ENCODE results near the gene ITGB1. TPM values are rescaled to one million over a fixed set of nuclear protein-coding genes. Genes with fewer than 3 reads are reported as not detected.
A peak's percentile ranks its signal among the peaks of the same experiment; 100 is the strongest.

ITGB1 gene
- total and polyA plus RNA-seq, 9 of the 15 experiments (the other 6 are each of a cell fraction or from before 2014, with no cell fraction given): 40.2 to 194 (median 155) TPM

DNA sequence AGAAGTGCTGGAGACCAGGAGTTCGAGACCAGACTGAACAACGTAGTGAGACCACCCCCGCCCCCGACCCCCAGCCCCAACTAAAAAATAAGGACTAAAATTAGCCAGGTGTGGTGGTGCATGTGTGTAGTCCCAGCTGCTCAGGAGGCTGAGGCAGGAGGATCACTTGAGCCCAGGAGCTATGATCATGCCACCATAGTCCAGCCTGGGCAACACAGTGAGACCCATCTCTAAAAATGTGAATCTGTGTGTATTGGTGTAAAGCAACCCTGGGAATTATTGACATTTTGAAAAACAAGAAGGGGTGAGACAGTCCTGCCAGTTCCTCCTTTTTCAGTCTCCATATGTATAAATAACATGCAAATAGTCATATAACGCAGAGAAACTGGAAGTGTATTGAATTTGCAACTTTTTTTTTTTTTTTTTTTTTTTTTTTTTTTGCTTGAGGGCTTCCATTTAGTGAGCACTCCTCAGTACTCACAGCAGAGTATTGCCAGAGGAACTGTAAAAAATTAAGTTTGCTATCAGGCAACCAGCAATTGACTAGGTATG lies 3.4 kb upstream of the ITGB1 start:
- BruUV-seq (replicated peaks): no TSS peak
- intact Hi-C loops (cut with micrococcal nuclease) (loop anchor here (2.0 kb wide), 1 partner anchor 43 kb away; no protein-coding TSS in a partner anchor), in situ Hi-C loops (cut with MboI) (no loop called here)
- no peak overlapping the region for H3K4me3 ChIP-seq
- peaks cover 38% of the 10 kb centered on the region for H3K79me2 ChIP-seq (ENCODE audit: control insufficient read depth, insufficient read depth, low read length)
- ChIA-PET POLR2A (interaction anchor here (0.8 to 1.0 kb wide), 4 partner anchors 10 to 83 kb away, joined by 3 to 6 read pairs (median 4); no protein-coding TSS in a partner anchor), CTCF (ENCODE audit: low intra/inter-chr PET ratio) (no interaction called here)
- peaks cover 10 to 33% of the 10 kb centered on the region in 2 experiments for H3K4me1 ChIP-seq (replicated peaks in 1 of 2; ENCODE audit: control insufficient read depth in 2 of 2, insufficient read depth in 2 of 2, low read length in 2 of 2)
- no peak for ATAC-seq
- H3K27me3 ChIP-seq (ENCODE audit: control insufficient read depth in 2 of 2, insufficient read depth in 2 of 2, low read length in 2 of 2): no peaks in the 10 kb centered on the region
- H2AFZ ChIP-seq (ENCODE audit: low read depth, low read length): peak overlapping the region; percentile 82
- peak overlapping the region; percentile 81 for H3K27ac ChIP-seq (ENCODE audit: extremely low read depth, low read depth, low read length)
- H3K9ac ChIP-seq (ENCODE audit: insufficient read depth in 1 of 2, low read depth in 2 of 2, low read length in 2 of 2): peak overlapping the region in 1 of 2 experiments; percentile 49; a peak in 2 of 4 replicates
- H3K36me3 ChIP-seq (ENCODE audit: control insufficient read depth, insufficient read depth, low read length): no peaks in the 10 kb centered on the region
- H3K9me1 ChIP-seq (ENCODE audit: control insufficient read depth, insufficient read depth, low read length): no peaks in the 10 kb centered on the region
- FAIRE-seq: no peak
- no peaks in the 10 kb centered on the region for H3K9me3 ChIP-seq (replicated peaks; ENCODE audit: control insufficient read depth, insufficient read depth, low read depth, low read length)
- DNase-seq (ENCODE audit: extremely low read depth in 1 of 4, low spot score in 3 of 4): no peak
- no peaks in the 10 kb centered on the region for H4K20me1 ChIP-seq (replicated peaks; ENCODE audit: control insufficient read depth, insufficient read depth, low read length)
- peak overlapping the region; percentile 62 for H3K4me2 ChIP-seq (ENCODE audit: insufficient read depth, low read length)
- 78% methylated on average over 5 of the region's 5 CpGs for WGBS (ENCODE audit: insufficient coverage, low coverage, missing lambda C conversion rate)
- TF ChIP-seq ZNF121 (CRISPR knock-in tag; conservative IDR thresholded peaks at IDR 0.05) (peak; percentile 79), HOXB6 (CRISPR knock-in tag; IDR thresholded peaks at IDR 0.05; ENCODE audit: borderline replicate concordance) (no peak), ZNF644 (tag; IDR thresholded peaks at IDR 0.05; ENCODE audit: low read depth) (no peak), ILK (tag; IDR thresholded peaks at IDR 0.05; ENCODE audit: borderline replicate concordance, low read depth) (no peak), MXI1 (IDR thresholded peaks at IDR 0.05; ENCODE audit: low read depth, low read length) (no peak), NFXL1 (CRISPR knock-in tag; IDR thresholded peaks at IDR 0.05) (no peak), GABPB2 (CRISPR knock-in tag; conservative IDR thresholded peaks at IDR 0.05) (no peak), KDM2B (CRISPR knock-in tag; IDR thresholded peaks at IDR 0.05) (no peak), SIN3B (IDR thresholded peaks at IDR 0.05; ENCODE audit: low read depth) (no peak), KAT2B (IDR thresholded peaks at IDR 0.05; ENCODE audit: low read depth, low read length) (no peak), MCM3 (IDR thresholded peaks at IDR 0.05) (no peak), TRIM24 (IDR thresholded peaks at IDR 0.05) (no peak), STAT5A (IDR thresholded peaks at IDR 0.05; ENCODE audit: borderline replicate concordance, low read length) (no peak), ZNF398 (CRISPR knock-in tag; IDR thresholded peaks at IDR 0.05) (no peak), RBM25 (IDR thresholded peaks at IDR 0.05; ENCODE audit: low read depth, low read length, severe bottlenecking) (peak; percentile 8), YBX1 (IDR thresholded peaks at IDR 0.05) (no peak), BHLHE40 (IDR thresholded peaks at IDR 0.05; ENCODE audit: low read length) (no peak), ASH1L (IDR thresholded peaks at IDR 0.05; ENCODE audit: borderline replicate concordance, low read depth, partially characterized antibody) (peak; percentile 17), ZEB2 (IDR thresholded peaks at IDR 0.05) (no peak), ZNF384 (IDR thresholded peaks at IDR 0.05; ENCODE audit: low read depth, low read length) (peak; percentile 52; the same call in 1 of the 2 replicates), STAT5B (CRISPR knock-in tag; IDR thresholded peaks at IDR 0.05) (no peak)
- TF ChIP-seq, protein P1, sequence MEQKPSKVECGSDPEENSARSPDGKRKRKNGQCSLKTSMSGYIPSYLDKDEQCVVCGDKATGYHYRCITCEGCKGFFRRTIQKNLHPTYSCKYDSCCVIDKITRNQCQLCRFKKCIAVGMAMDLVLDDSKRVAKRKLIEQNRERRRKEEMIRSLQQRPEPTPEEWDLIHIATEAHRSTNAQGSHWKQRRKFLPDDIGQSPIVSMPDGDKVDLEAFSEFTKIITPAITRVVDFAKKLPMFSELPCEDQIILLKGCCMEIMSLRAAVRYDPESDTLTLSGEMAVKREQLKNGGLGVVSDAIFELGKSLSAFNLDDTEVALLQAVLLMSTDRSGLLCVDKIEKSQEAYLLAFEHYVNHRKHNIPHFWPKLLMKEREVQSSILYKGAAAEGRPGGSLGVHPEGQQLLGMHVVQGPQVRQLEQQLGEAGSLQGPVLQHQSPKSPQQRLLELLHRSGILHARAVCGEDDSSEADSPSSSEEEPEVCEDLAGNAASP (IDR thresholded peaks at IDR 0.05): no peak
